HUES64 (cell line): Measurements from ENCODE around the gene NCR2. TPM values are rescaled to one million over a fixed set of nuclear protein-coding genes. Genes with fewer than 3 reads are reported as not detected.
"Not testable (repeated sequence)": the region's sequence is repeated elsewhere in the genome, so short reads cannot be mapped to it uniquely, and the experiment has no call there.

ENCODE experiments used
- H3K27ac ChIP-seq: 2 replicates; pipeline ENCODE4 v1.7.0; 2013; ENCODE audit warnings: low read depth, low read length, inconsistent platforms
- H3K27me3 ChIP-seq: 2 replicates; pipeline ENCODE4 v1.6.1; 2013; ENCODE audit warnings: mild to moderate bottlenecking, low read length; ENCODE audit not compliant: insufficient read depth
- H3K36me3 ChIP-seq: 2 replicates; pipeline ENCODE4 v1.6.1; 2013; ENCODE audit warnings: mild to moderate bottlenecking, low read length; ENCODE audit not compliant: insufficient read depth
- H3K4me1 ChIP-seq: 2 replicates; pipeline ENCODE4 v1.6.1; 2013; ENCODE audit warnings: mild to moderate bottlenecking, low read length, moderate library complexity; ENCODE audit not compliant: insufficient read depth
- H3K4me3 ChIP-seq: 2 replicates; pipeline ENCODE4 v1.5.1; 2013; ENCODE audit warnings: mild to moderate bottlenecking, low read length, moderate library complexity
- H3K9ac ChIP-seq: 2 replicates; pipeline ENCODE4 v1.6.1; 2013; ENCODE audit warnings: mild to moderate bottlenecking, low read depth, low read length
- H3K9me3 ChIP-seq: 2 replicates; pipeline ENCODE4 v1.6.1; 2013; ENCODE audit warnings: low read depth, low read length; ENCODE audit not compliant: insufficient read depth
- WGBS: fragments of 150-250, 120-280 bp; methylation state at CpG from one replicate; pipeline ENCODE4 v1.1.7; 2013; ENCODE audit warnings: missing lambda C conversion rate; 5-methylcytosine and 5-hydroxymethylcytosine counted together
- polyA plus RNA-seq, 2 experiments: library from polyadenylated mRNA; stranded (reverse); fragments of 50-300 nt; gene quantifications; one replicate each; pipeline ENCODE4 v1.2.3, GENCODE V29; 2013

The NCR2 gene, protein sequence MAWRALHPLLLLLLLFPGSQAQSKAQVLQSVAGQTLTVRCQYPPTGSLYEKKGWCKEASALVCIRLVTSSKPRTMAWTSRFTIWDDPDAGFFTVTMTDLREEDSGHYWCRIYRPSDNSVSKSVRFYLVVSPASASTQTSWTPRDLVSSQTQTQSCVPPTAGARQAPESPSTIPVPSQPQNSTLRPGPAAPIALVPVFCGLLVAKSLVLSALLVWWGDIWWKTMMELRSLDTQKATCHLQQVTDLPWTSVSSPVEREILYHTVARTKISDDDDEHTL
- polyA plus RNA-seq (2013, experiment 1 of 2), result not detected
- polyA plus RNA-seq (2013, experiment 2 of 2), result not detected

- no peaks in the 10 kb centered on the region for H3K36me3 ChIP-seq
- no peaks in the 10 kb centered on the region for H3K4me1 ChIP-seq
- H3K27ac ChIP-seq, result no peak within 1 kb of the TSS
- H3K4me3 ChIP-seq, result no peak within 1 kb of the TSS
- 91% methylated on average over 5 of the region's 5 CpGs for WGBS
- no peaks in the 10 kb centered on the region for H3K27me3 ChIP-seq
- H3K9me3 ChIP-seq, result no peaks in the 10 kb centered on the region
- no peak within 1 kb of the TSS for H3K9ac ChIP-seq
Measured at GRCh38 chr6:41335296-41335695, at the start of gene NCR2. Gene NCR2, plus strand, starts transcription at chr6:41335608. Its CDS starts 269 bp downstream, at chr6:41335877.

DNA sequence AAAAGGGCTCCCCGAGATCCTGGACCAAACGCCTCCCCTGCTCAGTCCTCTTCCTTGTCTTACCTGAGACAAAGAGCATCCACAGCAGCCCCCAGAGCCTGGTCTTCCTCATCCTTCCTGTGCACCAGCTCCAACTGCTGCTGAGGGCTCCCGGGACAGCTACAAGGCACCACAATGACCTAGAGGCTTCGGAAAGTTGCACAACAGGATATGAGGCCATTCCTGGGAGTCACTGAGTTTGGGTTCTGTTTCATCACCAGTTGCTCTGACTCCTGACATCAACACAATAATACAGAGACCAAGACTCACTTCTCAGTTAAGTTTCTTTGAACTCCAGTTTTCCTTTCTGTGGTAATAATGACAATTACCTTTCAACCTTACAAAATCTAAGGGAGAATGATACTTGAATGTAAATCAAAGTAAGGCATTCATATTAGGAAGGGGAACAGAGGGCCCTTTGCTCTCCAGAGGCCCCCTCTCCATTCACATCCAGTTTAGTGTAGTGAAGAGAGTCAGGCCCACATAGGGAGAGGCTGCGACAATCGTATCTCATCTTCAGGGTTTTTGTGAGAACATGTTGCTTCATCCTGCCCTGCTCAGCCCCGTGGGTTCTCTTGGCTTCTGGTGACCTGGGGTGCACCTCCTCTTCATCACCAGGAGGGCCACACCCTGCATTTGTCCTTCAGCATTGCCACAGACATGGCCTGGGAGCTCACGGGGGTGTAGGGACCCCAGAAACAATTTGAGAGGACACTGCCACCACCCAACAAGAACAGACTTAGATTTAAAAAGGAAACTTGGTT is 48.7 kb upstream of the NCR2 start, which contains the start of gene TREM1:
TSS of gene TREM1 (minus strand) at position 139 of the 803 bp plus-strand sequence. CDS start at position 112, 27 bp downstream.
- Histone ChIP-seq H3K4me3 (no peak within 1 kb of the TSS), H3K4me1 (peaks cover 8% of the 10 kb centered on the region; the same call in 1 of the 2 replicates), H3K27me3 (peaks cover 48% of the 10 kb centered on the region), H3K27ac (no peak within 1 kb of the TSS), H3K9ac (no peak within 1 kb of the TSS), H3K9me3 (no peaks in the 10 kb centered on the region), H3K36me3 (no peaks in the 10 kb centered on the region)
- 89% methylated on average over 8 of the region's 8 CpGs for WGBS

DNA sequence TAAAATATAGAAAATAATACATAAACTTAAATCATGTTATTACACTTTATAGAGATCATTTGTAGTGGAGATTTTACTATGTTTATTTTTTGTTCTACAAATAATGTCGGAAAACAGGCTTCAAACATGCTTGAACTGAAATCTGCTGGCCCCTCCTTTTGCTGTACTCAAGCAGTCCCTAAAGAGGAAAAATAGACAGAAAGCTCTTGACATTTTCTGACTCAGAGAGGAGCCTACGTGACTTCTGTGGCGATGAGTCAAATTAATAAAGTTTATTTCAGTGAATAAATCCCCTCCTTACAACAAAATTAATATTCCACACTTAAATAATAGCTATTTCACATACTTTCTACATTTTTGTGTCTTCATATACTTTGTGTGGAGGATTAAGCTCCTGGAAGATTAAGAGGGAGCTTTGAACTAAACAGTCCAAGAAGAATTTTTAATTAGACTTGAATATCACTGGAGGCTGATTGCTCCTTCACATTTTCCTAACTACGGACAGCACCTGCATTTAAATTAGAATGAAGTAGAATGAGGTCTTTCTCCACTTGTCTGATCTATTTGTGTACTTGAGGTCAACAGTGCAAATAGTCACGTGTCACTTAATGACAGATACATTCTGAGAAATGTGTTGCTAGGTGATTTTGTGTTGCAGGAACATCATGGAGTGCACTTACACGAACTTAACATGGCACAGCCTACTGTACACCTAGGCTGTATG is 47.2 kb upstream of the NCR2 start:
- no peak overlapping the region for H3K9ac ChIP-seq
- H3K9me3 ChIP-seq, result no peaks in the 10 kb centered on the region
- peaks cover 8% of the 10 kb centered on the region; the same call in 1 of the 2 replicates for H3K4me1 ChIP-seq
- H3K27me3 ChIP-seq, result peaks cover 63% of the 10 kb centered on the region
- H3K4me3 ChIP-seq, result no peak overlapping the region
- H3K36me3 ChIP-seq, result no peaks in the 10 kb centered on the region
- WGBS, result 87% methylated on average over 6 of the region's 6 CpGs
- no peak overlapping the region for H3K27ac ChIP-seq

DNA sequence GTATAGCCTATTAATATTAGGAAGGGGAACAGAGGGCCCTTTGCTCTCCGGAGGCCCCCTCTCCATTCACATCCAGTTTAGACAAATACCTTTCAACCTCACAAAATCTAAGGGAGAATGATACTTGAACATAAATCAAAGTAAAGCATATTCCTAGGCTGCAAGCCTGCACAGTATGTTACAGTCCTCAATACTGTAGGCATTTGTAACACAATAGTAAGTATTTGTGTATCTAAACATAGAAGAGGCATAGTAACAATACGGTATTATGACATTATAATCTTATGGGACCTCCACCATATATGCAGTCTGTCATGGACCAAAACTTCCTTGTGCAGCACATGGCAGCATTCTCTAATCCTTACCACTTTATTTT is 46.7 kb upstream of the NCR2 start:
- Histone ChIP-seq H3K27me3 (peaks cover 68% of the 10 kb centered on the region), H3K36me3 (no peaks in the 10 kb centered on the region), H3K9me3 (no peaks in the 10 kb centered on the region), H3K4me1 (peaks cover 8% of the 10 kb centered on the region; the same call in 1 of the 2 replicates), H3K27ac (no peak overlapping the region), H3K4me3 (no peak overlapping the region), H3K9ac (no peak overlapping the region)
- WGBS, result 100% methylated on average over 1 of the region's 2 CpGs

- WGBS, result 41% methylated on average over 4 of the region's 4 CpGs
- Histone ChIP-seq H3K4me1 (peaks cover 9% of the 10 kb centered on the region), H3K9me3 (no peaks in the 10 kb centered on the region), H3K27ac (no peak overlapping the region), H3K27me3 (peaks cover 74% of the 10 kb centered on the region), H3K4me3 (no peak overlapping the region), H3K36me3 (no peaks in the 10 kb centered on the region), H3K9ac (no peak overlapping the region)
Measured at GRCh38 chr6:41289815-41290214, 45.6 kb upstream of the NCR2 start.

GRCh38 chr6:41291717-41292116 is 43.7 kb upstream of the NCR2 start:
- Histone ChIP-seq H3K27ac (no peak overlapping the region), H3K9me3 (peaks cover 6% of the 10 kb centered on the region; the same call in 1 of the 2 replicates), H3K36me3 (no peaks in the 10 kb centered on the region), H3K27me3 (peaks cover 62% of the 10 kb centered on the region), H3K4me1 (peaks cover 13% of the 10 kb centered on the region), H3K9ac (no peak overlapping the region), H3K4me3 (no peak overlapping the region)
- WGBS, result 91% methylated on average over 1 of the region's 1 CpG

GRCh38 chr6:41294214-41294872 is 41.1 kb upstream of the NCR2 start:
- H3K4me1 ChIP-seq, result peaks cover 13% of the 10 kb centered on the region
- H3K9me3 ChIP-seq, result peaks cover 17% of the 10 kb centered on the region; the same call in 1 of the 2 replicates
- no peak overlapping the region for H3K4me3 ChIP-seq
- no peak overlapping the region for H3K27ac ChIP-seq
- no peak overlapping the region for H3K9ac ChIP-seq
- peaks cover 43% of the 10 kb centered on the region for H3K27me3 ChIP-seq
- 92% methylated on average over 3 of the region's 3 CpGs for WGBS
- no peaks in the 10 kb centered on the region for H3K36me3 ChIP-seq

DNA sequence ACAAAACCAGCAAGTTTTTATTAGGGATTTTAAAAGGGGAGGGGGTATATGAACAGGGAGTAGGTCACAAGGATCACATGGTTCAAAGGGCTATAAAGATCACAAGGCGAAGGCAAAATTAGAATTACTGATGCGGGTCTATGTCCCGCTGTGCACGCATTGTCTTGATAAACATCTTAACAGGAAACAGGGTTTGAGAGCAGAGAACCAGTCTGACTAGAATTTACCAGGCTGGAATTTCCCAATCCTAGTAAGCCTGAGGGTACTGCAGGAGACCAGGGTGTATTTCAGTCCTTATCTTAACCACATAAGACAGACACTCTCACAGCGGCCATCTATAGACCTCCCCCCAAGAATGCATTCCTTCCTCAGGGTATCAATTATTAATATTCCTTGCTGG is 38.2 kb upstream of the NCR2 start:
- Histone ChIP-seq H3K9me3 (peaks cover 20% of the 10 kb centered on the region; the same call in 1 of the 2 replicates), H3K27me3 (peaks cover 21% of the 10 kb centered on the region)
- H3K4me3 ChIP-seq, H3K27ac ChIP-seq, H3K4me1 ChIP-seq, H3K9ac ChIP-seq, H3K36me3 ChIP-seq: not testable (repeated sequence)
- 92% methylated on average over 5 of the region's 5 CpGs for WGBS

GRCh38 chr6:41298785-41299502 is 36.5 kb upstream of the NCR2 start:
- Histone ChIP-seq H3K36me3 (no peaks in the 10 kb centered on the region), H3K27me3 (peaks cover 4% of the 10 kb centered on the region; the same call in 1 of the 2 replicates), H3K9me3 (peaks cover 20% of the 10 kb centered on the region; the same call in 1 of the 2 replicates), H3K9ac (no peak overlapping the region), H3K4me3 (no peak overlapping the region), H3K4me1 (peaks cover 5% of the 10 kb centered on the region), H3K27ac (no peak overlapping the region)
- 87% methylated on average over 3 of the region's 3 CpGs for WGBS

GRCh38 chr6:41302638-41303037 is 32.8 kb upstream of the NCR2 start:
- no peaks in the 10 kb centered on the region; the same call in 1 of the 2 replicates for H3K4me1 ChIP-seq
- H3K9ac ChIP-seq, result no peak overlapping the region
- WGBS, result 89% methylated on average over 5 of the region's 5 CpGs
- H3K9me3 ChIP-seq, result 0 out of 2 replicates have a peak, but pooled peaks cover 9% of the 10 kb centered on the region
- no peaks in the 10 kb centered on the region for H3K27me3 ChIP-seq
- H3K27ac ChIP-seq, result no peak overlapping the region
- H3K4me3 ChIP-seq, result no peak overlapping the region
- no peaks in the 10 kb centered on the region for H3K36me3 ChIP-seq
